Uterus (tissue), 2 donors: ENCODE data around the gene LYZL2.
"Not testable (repeated sequence)": the region's sequence is repeated elsewhere in the genome, so short reads cannot be mapped to it uniquely, and the experiment has no call there.

ENCODE experiments used
- POLR2A ChIP-seq, 2 donors: fragments of 450-650 bp; IDR thresholded peaks; one replicate each; pipeline ENCODE4 v1.6.1; 2016; ENCODE audit warnings: antibody characterized with exemption in 2 of 2, mild to moderate bottlenecking in 1 of 2, moderate library complexity in 1 of 2
- TF ChIP-seq, protein P1 (sequence below), 4 experiments: fragments of 200-600 bp in 2 of 4; fragments of 450-650 bp in 2 of 4; sonication (generic) in 2 of 4; IDR thresholded peaks; one replicate each; pipeline ENCODE4 v1.5.1; 2016 to 2019; ENCODE audit warnings: antibody characterized with exemption in 4 of 4, mild to moderate bottlenecking in 2 of 4, moderate library complexity in 1 of 4

DNA sequence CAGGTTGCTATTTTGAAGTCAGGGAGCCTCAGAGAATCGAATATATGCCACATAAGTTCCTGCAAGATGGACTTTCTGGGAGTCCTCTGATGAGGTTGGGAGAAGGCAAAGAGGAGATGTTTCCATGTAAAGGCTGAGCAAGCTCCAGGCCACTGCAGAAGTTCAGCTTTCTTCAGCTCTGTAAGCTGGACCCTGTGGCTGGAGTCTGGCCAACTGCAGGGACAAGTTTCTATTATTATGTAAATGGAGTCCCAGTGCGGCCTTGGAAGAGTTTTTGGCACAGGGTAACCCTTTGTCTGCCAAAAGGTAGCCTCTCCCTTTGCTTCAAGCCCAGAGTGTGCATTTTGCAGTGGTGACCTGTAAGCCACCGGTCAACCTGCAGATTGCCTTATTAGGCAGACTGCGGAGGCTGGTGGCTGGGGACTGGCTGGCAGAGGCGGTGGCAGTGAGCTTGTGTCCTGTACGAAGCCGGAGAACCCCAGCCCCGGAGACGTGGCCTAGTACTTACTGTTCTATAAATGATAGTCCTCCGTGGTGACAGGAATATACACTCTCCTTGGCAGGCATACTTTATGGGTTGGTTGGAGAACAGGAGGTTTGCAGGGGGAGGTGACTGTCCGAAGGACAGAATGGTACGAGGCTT is 14.1 kb upstream of the LYZL2 start:
- TF ChIP-seq, protein P1, sequence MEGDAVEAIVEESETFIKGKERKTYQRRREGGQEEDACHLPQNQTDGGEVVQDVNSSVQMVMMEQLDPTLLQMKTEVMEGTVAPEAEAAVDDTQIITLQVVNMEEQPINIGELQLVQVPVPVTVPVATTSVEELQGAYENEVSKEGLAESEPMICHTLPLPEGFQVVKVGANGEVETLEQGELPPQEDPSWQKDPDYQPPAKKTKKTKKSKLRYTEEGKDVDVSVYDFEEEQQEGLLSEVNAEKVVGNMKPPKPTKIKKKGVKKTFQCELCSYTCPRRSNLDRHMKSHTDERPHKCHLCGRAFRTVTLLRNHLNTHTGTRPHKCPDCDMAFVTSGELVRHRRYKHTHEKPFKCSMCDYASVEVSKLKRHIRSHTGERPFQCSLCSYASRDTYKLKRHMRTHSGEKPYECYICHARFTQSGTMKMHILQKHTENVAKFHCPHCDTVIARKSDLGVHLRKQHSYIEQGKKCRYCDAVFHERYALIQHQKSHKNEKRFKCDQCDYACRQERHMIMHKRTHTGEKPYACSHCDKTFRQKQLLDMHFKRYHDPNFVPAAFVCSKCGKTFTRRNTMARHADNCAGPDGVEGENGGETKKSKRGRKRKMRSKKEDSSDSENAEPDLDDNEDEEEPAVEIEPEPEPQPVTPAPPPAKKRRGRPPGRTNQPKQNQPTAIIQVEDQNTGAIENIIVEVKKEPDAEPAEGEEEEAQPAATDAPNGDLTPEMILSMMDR (IDR thresholded peaks at IDR 0.05): not testable (repeated sequence)
- not testable (repeated sequence) for TF ChIP-seq POLR2A (IDR thresholded peaks at IDR 0.05)
